DND-41 (cell line): Measurements from ENCODE around the gene PUM1.

Source experiments
- ATAC-seq: fragments of 200-7000 bp; cut with Tn5 transposase; 3 replicates; pipeline ENCODE4 v1.9.1; 2021; ENCODE audit warnings: low read depth; ENCODE audit not compliant: insufficient read depth
- DNase-seq: peaks from one replicate; pipeline ENCODE4 v3.0.0-alpha.2; 2020
- H2AFZ ChIP-seq: 2 replicates; pipeline ENCODE4 v1.6.0; 2012; ENCODE audit warnings: low read depth, low read length
- H3K27ac ChIP-seq: 2 replicates; pipeline ENCODE4 v1.5.1; 2012; ENCODE audit warnings: low read length, inconsistent platforms
- H3K27me3 ChIP-seq: fragments of 200-600 bp; sonication (generic); 2 replicates; pipeline ENCODE4 v1.6.0; 2012; ENCODE audit warnings: low read length, mild to moderate bottlenecking, inconsistent platforms; ENCODE audit not compliant: insufficient read depth, poor library complexity
- H3K36me3 ChIP-seq: 2 replicates; pipeline ENCODE4 v1.5.1; 2012; ENCODE audit warnings: low read length, inconsistent platforms; ENCODE audit not compliant: insufficient read depth
- H3K4me1 ChIP-seq: 2 replicates; pipeline ENCODE4 v1.5.1; 2012; ENCODE audit warnings: mild to moderate bottlenecking, low read length; ENCODE audit not compliant: insufficient read depth
- H3K4me2 ChIP-seq: 2 replicates; pipeline ENCODE4 v1.6.0; 2012; ENCODE audit warnings: mild to moderate bottlenecking, moderate library complexity, low read length, inconsistent platforms; ENCODE audit not compliant: insufficient read depth
- H3K4me3 ChIP-seq, 2 experiments: fragments of 200-600 bp in 1 of 2; shearing (Covaris generic) in 1 of 2; 2 replicates each; pipeline ENCODE4 v1.5.1; 2012 to 2016; ENCODE audit warnings: inconsistent platforms in 2 of 2, low read length in 2 of 2, mild to moderate bottlenecking in 2 of 2, low read depth in 1 of 2, moderate library complexity in 1 of 2
- H3K79me2 ChIP-seq: 2 replicates; pipeline ENCODE4 v1.6.0; 2012; ENCODE audit warnings: low read length, inconsistent platforms; ENCODE audit not compliant: insufficient read depth
- H3K9ac ChIP-seq: 2 replicates; pipeline ENCODE4 v1.6.0; 2012; ENCODE audit warnings: low read depth, mild to moderate bottlenecking, inconsistent platforms, low read length, moderate library complexity
- H3K9me3 ChIP-seq: 2 replicates; pipeline ENCODE4 v1.5.1; 2012; ENCODE audit warnings: low read length, moderate library complexity, mild to moderate bottlenecking, inconsistent platforms; ENCODE audit not compliant: insufficient read depth, severe bottlenecking
- H4K20me1 ChIP-seq: 2 replicates; pipeline ENCODE4 v1.6.0; 2012; ENCODE audit warnings: low read length; ENCODE audit not compliant: insufficient read depth
- CTCF ChIP-seq: IDR thresholded peaks from 2 replicates; pipeline ENCODE4 v1.5.1; 2012; ENCODE audit warnings: borderline replicate concordance, low read length, moderate library complexity, mild to moderate bottlenecking; ENCODE audit not compliant: poor library complexity, severe bottlenecking; ENCODE audit errors: extremely low read depth
- EZH2 ChIP-seq: IDR thresholded peaks from 3 replicates; pipeline ENCODE4 v1.6.1; 2012; ENCODE audit warnings: borderline replicate concordance, low read depth, mild to moderate bottlenecking, moderate library complexity, low read length, inconsistent platforms; ENCODE audit not compliant: severe bottlenecking

The PUM1 gene

GRCh38 chr1:30997463-30998057 is 68.0 kb downstream of the PUM1 start:
- no peak for TF ChIP-seq EZH2
- no peak for TF ChIP-seq CTCF
- Histone ChIP-seq H3K9me3 (no peaks in the 10 kb centered on the region), H3K36me3 (peaks cover 86% of the 10 kb centered on the region), H3K4me1 (no peaks in the 10 kb centered on the region), H3K79me2 (peaks cover 96% of the 10 kb centered on the region), H3K4me3 (no peak overlapping the region), H3K9ac (no peak overlapping the region), H4K20me1 (peaks cover 74% of the 10 kb centered on the region; the same call in 1 of the 2 replicates), H2AFZ (no peak overlapping the region), H3K27ac (no peak overlapping the region), H3K27me3 (no peaks in the 10 kb centered on the region), H3K4me2 (no peak overlapping the region)
- DNase-seq (no peak), ATAC-seq (no peak)

DNA sequence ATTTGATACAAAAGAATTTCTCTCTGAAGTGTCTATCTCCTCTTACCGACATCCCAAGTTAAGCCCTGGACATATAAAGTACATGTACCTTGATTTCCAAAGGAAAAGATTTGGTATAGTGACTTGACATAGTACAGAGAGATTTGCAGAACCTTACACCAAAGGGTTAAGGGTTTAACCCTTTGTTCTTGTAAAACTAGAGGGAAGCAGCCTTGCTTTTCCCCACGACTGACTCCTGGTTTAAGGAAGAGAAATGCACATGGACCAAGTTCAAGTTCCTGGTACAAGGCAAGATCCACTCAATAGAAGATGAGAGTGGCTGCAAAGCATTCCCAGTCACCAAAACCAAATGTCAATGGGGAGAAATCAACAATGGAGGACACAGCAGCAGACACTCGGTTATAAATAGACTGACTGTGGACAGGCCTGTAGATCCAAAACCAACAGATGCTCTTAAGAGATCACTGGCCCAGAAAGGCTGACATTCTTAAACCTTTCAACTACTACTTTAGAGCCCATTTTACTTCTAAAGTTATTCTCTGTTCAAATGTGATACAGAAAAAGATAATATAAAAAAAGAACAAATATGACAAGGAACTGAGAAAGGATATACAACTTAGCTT is 69.4 kb downstream of the PUM1 start:
- H3K4me2 ChIP-seq, result no peak overlapping the region
- no peak overlapping the region for H3K27ac ChIP-seq
- no peak for DNase-seq
- TF ChIP-seq EZH2 (no peak), CTCF (no peak)
- no peaks in the 10 kb centered on the region for H3K27me3 ChIP-seq
- no peaks in the 10 kb centered on the region for H3K9me3 ChIP-seq
- H3K79me2 ChIP-seq, result peaks cover 96% of the 10 kb centered on the region
- no peak overlapping the region for H3K9ac ChIP-seq
- peaks cover 86% of the 10 kb centered on the region for H3K36me3 ChIP-seq
- H3K4me3 ChIP-seq, result no peak overlapping the region
- no peak overlapping the region for H2AFZ ChIP-seq
- no peaks in the 10 kb centered on the region for H3K4me1 ChIP-seq
- H4K20me1 ChIP-seq, result peaks cover 73% of the 10 kb centered on the region
- ATAC-seq, result no peak

GRCh38 chr1:30991862-30992606 is 73.5 kb downstream of the PUM1 start:
- H3K27me3 ChIP-seq, result no peaks in the 10 kb centered on the region
- H3K4me1 ChIP-seq, result no peaks in the 10 kb centered on the region
- no peak overlapping the region for H3K27ac ChIP-seq
- H3K9ac ChIP-seq, result no peak overlapping the region
- H3K9me3 ChIP-seq, result no peaks in the 10 kb centered on the region
- no peak overlapping the region for H3K4me2 ChIP-seq
- peaks cover 74% of the 10 kb centered on the region for H4K20me1 ChIP-seq
- TF ChIP-seq CTCF (no peak), EZH2 (no peak)
- no peak overlapping the region for H2AFZ ChIP-seq
- no peak for ATAC-seq
- peaks cover 91% of the 10 kb centered on the region for H3K36me3 ChIP-seq
- H3K4me3 ChIP-seq, result no peak overlapping the region
- peaks cover 98% of the 10 kb centered on the region for H3K79me2 ChIP-seq
- no peak for DNase-seq
